K562 (cell line): Measurements from ENCODE around the gene VHLL.

Source experiments
- JUND ChIP-seq, 2 experiments: IDR thresholded peaks; 2 replicates in 1 of 2; 3 replicates in 1 of 2; pipeline ENCODE4 v1.6.1; 2011; ENCODE audit warnings: borderline replicate concordance in 2 of 2, low read depth in 2 of 2, low read length in 2 of 2, improper control_type of control experiment in 1 of 2, missing biosample characterization in 1 of 2, missing genetic modification characterization in 1 of 2, missing genetic modification reagents in 1 of 2
- NFRKB ChIP-seq: fragments of 450-650 bp; IDR thresholded peaks from 2 replicates; pipeline ENCODE4 v1.6.1; 2016; ENCODE audit warnings: low read depth
- POLR2A ChIP-seq: fragments of 450-650 bp; conservative IDR thresholded peaks from 2 replicates; pipeline ENCODE4 v1.6.1; 2016
- ZSCAN29 ChIP-seq: fragments of 450-650 bp; IDR thresholded peaks from 2 replicates; pipeline ENCODE4 v1.6.1; 2017
- TF ChIP-seq, protein P1 (sequence below): fragments of 450-650 bp; conservative IDR thresholded peaks from 2 replicates; pipeline ENCODE4 v1.6.1; 2016; ENCODE audit warnings: missing genetic modification characterization, low read depth, mild to moderate bottlenecking, control low read depth, missing compliant biosample characterization
- TF ChIP-seq, protein P2 (sequence below), 3 experiments: IDR thresholded peaks in 2 of 3; conservative IDR thresholded peaks in 1 of 3; 2 replicates each; pipeline ENCODE4 v1.5.1; 2011 to 2012; ENCODE audit warnings: low read length in 3 of 3, mild to moderate bottlenecking in 3 of 3, control low read depth in 2 of 3, improper control_type of control experiment in 1 of 3, inconsistent platforms in 1 of 3, low read depth in 1 of 3, mixed read lengths in 1 of 3, moderate library complexity in 1 of 3; ENCODE audit not compliant: insufficient read depth in 2 of 3
- TF ChIP-seq, protein P3 (sequence below): fragments of 200-800 bp; sonication (Bioruptor generic); IDR thresholded peaks from 2 replicates; pipeline ENCODE4 v1.6.1; 2017; ENCODE audit warnings: missing genetic modification characterization, missing compliant biosample characterization

- TF ChIP-seq, protein P1, sequence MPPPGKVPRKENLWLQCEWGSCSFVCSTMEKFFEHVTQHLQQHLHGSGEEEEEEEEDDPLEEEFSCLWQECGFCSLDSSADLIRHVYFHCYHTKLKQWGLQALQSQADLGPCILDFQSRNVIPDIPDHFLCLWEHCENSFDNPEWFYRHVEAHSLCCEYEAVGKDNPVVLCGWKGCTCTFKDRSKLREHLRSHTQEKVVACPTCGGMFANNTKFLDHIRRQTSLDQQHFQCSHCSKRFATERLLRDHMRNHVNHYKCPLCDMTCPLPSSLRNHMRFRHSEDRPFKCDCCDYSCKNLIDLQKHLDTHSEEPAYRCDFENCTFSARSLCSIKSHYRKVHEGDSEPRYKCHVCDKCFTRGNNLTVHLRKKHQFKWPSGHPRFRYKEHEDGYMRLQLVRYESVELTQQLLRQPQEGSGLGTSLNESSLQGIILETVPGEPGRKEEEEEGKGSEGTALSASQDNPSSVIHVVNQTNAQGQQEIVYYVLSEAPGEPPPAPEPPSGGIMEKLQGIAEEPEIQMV (tag) = no peak
- TF ChIP-seq NFRKB = no peak
- no peak for TF ChIP-seq ZSCAN29
- peak; percentile 41; the same call in 1 of the 2 replicates for TF ChIP-seq POLR2A
- TF ChIP-seq JUND (IDR thresholded peaks at IDR 0.05; ENCODE audit: borderline replicate concordance, low read depth, low read length) = peak; percentile 67; the same call in 1 of the 2 replicates
- no peak for TF ChIP-seq JUND (tag; IDR thresholded peaks at IDR 0.05; ENCODE audit: borderline replicate concordance, low read depth, low read length)
- TF ChIP-seq, protein P2, sequence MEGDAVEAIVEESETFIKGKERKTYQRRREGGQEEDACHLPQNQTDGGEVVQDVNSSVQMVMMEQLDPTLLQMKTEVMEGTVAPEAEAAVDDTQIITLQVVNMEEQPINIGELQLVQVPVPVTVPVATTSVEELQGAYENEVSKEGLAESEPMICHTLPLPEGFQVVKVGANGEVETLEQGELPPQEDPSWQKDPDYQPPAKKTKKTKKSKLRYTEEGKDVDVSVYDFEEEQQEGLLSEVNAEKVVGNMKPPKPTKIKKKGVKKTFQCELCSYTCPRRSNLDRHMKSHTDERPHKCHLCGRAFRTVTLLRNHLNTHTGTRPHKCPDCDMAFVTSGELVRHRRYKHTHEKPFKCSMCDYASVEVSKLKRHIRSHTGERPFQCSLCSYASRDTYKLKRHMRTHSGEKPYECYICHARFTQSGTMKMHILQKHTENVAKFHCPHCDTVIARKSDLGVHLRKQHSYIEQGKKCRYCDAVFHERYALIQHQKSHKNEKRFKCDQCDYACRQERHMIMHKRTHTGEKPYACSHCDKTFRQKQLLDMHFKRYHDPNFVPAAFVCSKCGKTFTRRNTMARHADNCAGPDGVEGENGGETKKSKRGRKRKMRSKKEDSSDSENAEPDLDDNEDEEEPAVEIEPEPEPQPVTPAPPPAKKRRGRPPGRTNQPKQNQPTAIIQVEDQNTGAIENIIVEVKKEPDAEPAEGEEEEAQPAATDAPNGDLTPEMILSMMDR (IDR thresholded peaks at IDR 0.05 in 2 of 3, conservative IDR thresholded peaks at IDR 0.05 in 1 of 3; ENCODE audit: insufficient read depth in 2 of 3, low read depth in 1 of 3, low read length in 3 of 3) = no peak
- TF ChIP-seq, protein P3, sequence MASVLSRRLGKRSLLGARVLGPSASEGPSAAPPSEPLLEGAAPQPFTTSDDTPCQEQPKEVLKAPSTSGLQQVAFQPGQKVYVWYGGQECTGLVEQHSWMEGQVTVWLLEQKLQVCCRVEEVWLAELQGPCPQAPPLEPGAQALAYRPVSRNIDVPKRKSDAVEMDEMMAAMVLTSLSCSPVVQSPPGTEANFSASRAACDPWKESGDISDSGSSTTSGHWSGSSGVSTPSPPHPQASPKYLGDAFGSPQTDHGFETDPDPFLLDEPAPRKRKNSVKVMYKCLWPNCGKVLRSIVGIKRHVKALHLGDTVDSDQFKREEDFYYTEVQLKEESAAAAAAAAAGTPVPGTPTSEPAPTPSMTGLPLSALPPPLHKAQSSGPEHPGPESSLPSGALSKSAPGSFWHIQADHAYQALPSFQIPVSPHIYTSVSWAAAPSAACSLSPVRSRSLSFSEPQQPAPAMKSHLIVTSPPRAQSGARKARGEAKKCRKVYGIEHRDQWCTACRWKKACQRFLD = no peak
Measured at GRCh38 chr1:156308078-156308477, 9.0 kb upstream of the VHLL start.
